Uterus (tissue), 2 donors: Measurements from ENCODE around the gene RASGEF1C.

ENCODE experiments used
- CTCF ChIP-seq, 4 experiments: fragments of 200-600 bp in 2 of 4; fragments of 450-650 bp in 2 of 4; sonication (generic) in 2 of 4; IDR thresholded peaks; one replicate each; pipeline ENCODE4 v1.5.1; 2016 to 2019; ENCODE audit warnings: antibody characterized with exemption in 4 of 4, mild to moderate bottlenecking in 2 of 4, moderate library complexity in 1 of 4
- POLR2A ChIP-seq, 2 donors: fragments of 450-650 bp; IDR thresholded peaks; one replicate each; pipeline ENCODE4 v1.6.1; 2016; ENCODE audit warnings: antibody characterized with exemption in 2 of 2, mild to moderate bottlenecking in 1 of 2, moderate library complexity in 1 of 2

GRCh38 chr5:180135128-180135955 is 73.7 kb downstream of the RASGEF1C start:
- no peak for TF ChIP-seq CTCF (IDR thresholded peaks at IDR 0.05)
- no peak for TF ChIP-seq POLR2A (IDR thresholded peaks at IDR 0.05)
